Neural cell (in vitro differentiated cells): ENCODE measurements around the gene SPON2.

ENCODE experiments used
- EP300 ChIP-seq: fragments of 450-650 bp; conservative IDR thresholded peaks from 2 replicates; pipeline ENCODE4 v1.6.1; 2014; ENCODE audit warnings: antibody characterized with exemption, mild to moderate bottlenecking, moderate library complexity; ENCODE audit not compliant: poor library complexity, severe bottlenecking
- EZH2 ChIP-seq: fragments of 200-600, 300-800 bp; shearing (Covaris generic), sonication (generic); IDR thresholded peaks from 2 replicates; pipeline ENCODE4 v1.6.1; 2014; ENCODE audit warnings: antibody characterized with exemption, low read length, borderline replicate concordance, mild to moderate bottlenecking; ENCODE audit not compliant: insufficient read depth, poor library complexity, severe bottlenecking
- MXI1 ChIP-seq: fragments of 450-650 bp; conservative IDR thresholded peaks from 2 replicates; pipeline ENCODE4 v1.6.1; 2014; ENCODE audit warnings: antibody characterized with exemption, mild to moderate bottlenecking; ENCODE audit not compliant: poor library complexity, severe bottlenecking
- POLR2AphosphoS5 ChIP-seq: IDR thresholded peaks from 2 replicates; pipeline ENCODE4 v1.6.1; 2012
- RAD21 ChIP-seq: fragments of 450-650 bp; conservative IDR thresholded peaks from 2 replicates; pipeline ENCODE4 v1.6.1; 2014; ENCODE audit warnings: antibody characterized with exemption, mild to moderate bottlenecking, moderate library complexity
- REST ChIP-seq: IDR thresholded peaks from 2 replicates; pipeline ENCODE4 v1.6.1; 2012; ENCODE audit warnings: borderline replicate concordance
- SMC3 ChIP-seq: fragments of 450-650 bp; conservative IDR thresholded peaks from 2 replicates; pipeline ENCODE4 v1.6.1; 2014; ENCODE audit warnings: antibody characterized with exemption, mild to moderate bottlenecking, moderate library complexity; ENCODE audit not compliant: poor library complexity
- TAF1 ChIP-seq: IDR thresholded peaks from 2 replicates; pipeline ENCODE4 v1.6.1; 2012; ENCODE audit warnings: low read depth
- TF ChIP-seq, protein P1 (sequence below): fragments of 450-650 bp; IDR thresholded peaks from 2 replicates; pipeline ENCODE4 v1.5.1; 2014; ENCODE audit warnings: antibody characterized with exemption, mild to moderate bottlenecking, moderate library complexity; ENCODE audit not compliant: poor library complexity, severe bottlenecking

- TF ChIP-seq, protein P1, sequence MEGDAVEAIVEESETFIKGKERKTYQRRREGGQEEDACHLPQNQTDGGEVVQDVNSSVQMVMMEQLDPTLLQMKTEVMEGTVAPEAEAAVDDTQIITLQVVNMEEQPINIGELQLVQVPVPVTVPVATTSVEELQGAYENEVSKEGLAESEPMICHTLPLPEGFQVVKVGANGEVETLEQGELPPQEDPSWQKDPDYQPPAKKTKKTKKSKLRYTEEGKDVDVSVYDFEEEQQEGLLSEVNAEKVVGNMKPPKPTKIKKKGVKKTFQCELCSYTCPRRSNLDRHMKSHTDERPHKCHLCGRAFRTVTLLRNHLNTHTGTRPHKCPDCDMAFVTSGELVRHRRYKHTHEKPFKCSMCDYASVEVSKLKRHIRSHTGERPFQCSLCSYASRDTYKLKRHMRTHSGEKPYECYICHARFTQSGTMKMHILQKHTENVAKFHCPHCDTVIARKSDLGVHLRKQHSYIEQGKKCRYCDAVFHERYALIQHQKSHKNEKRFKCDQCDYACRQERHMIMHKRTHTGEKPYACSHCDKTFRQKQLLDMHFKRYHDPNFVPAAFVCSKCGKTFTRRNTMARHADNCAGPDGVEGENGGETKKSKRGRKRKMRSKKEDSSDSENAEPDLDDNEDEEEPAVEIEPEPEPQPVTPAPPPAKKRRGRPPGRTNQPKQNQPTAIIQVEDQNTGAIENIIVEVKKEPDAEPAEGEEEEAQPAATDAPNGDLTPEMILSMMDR, result no peak
- no peak for TF ChIP-seq EZH2
- no peak for TF ChIP-seq RAD21
- TF ChIP-seq REST, result no peak
- no peak for TF ChIP-seq POLR2AphosphoS5
- no peak for TF ChIP-seq TAF1
- no peak for TF ChIP-seq SMC3
- no peak for TF ChIP-seq MXI1
- TF ChIP-seq EP300, result no peak
Observed at GRCh38 chr4:1199556-1200331, 27.4 kb upstream of the SPON2 start.
